Measurements from ENCODE around the gene FADS1. TPM values are rescaled to one million over a fixed set of nuclear protein-coding genes. Genes with fewer than 3 reads are reported as not detected.

Gene FADS1
- total RNA-seq, 2 donors from 2014 or later: 39.0 to 52.9 TPM

DNA sequence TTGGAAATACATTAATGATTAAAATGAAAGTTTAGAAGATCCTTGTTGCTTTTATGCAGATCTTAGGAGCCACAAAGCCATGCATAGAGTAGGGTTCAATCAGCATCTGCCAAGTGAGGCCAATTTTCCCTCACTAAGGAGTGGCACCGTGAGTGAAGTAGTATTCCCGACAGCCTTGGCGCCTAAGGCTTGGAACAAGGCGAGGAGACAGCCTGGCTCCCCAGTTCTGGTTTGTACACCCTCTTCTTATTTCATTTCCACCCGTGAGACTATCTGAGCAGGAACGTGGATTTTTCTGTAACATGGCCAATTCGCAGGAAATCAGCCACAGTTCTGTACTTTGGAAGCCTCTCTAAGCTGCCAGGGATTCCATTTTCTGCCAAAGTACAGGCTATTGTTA, 33.9 kb upstream of the FADS1 start:
- Histone ChIP-seq H3K36me3 (peaks cover 40% of the 10 kb centered on the region), H3K27ac (peak overlapping the region; percentile 69 to 80)

DNA sequence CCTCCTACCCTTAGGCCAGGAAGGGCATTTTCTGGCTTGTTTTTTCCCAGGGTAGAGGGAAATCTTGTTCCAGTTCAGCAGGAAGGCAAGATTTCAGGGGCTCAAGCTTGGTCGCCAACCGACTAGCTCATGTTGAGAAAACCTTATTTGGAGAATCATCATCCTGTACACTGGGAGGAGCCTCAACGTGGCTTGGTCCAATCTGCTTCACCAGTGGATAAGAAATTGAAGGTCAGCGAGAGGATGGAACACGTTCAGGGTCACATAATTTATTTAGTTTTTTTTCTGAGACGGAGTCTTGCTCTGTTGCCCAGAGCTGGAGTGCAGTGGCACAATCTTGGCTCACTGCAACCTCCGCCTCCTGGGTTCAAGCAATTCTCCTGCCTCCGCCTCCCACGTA, 31.8 kb upstream of the FADS1 start:
- Histone ChIP-seq H3K4me1 (ENCODE audit: control insufficient read depth in 1 of 2, low read depth in 2 of 2) (peaks cover 15 to 22% of the 10 kb centered on the region in 2 donors), H3K36me3 (peaks cover 47% of the 10 kb centered on the region), H3K9me3 (no peaks in the 10 kb centered on the region), H3K4me3 (no peak overlapping the region), H3K27me3 (replicated peaks; ENCODE audit: insufficient read depth) (no peaks in the 10 kb centered on the region), H3K27ac (no peak overlapping the region)
- ATAC-seq (ENCODE audit: insufficient number of reproducible peaks, low FRiP score, low read depth): no peak
- TF ChIP-seq, protein P1, sequence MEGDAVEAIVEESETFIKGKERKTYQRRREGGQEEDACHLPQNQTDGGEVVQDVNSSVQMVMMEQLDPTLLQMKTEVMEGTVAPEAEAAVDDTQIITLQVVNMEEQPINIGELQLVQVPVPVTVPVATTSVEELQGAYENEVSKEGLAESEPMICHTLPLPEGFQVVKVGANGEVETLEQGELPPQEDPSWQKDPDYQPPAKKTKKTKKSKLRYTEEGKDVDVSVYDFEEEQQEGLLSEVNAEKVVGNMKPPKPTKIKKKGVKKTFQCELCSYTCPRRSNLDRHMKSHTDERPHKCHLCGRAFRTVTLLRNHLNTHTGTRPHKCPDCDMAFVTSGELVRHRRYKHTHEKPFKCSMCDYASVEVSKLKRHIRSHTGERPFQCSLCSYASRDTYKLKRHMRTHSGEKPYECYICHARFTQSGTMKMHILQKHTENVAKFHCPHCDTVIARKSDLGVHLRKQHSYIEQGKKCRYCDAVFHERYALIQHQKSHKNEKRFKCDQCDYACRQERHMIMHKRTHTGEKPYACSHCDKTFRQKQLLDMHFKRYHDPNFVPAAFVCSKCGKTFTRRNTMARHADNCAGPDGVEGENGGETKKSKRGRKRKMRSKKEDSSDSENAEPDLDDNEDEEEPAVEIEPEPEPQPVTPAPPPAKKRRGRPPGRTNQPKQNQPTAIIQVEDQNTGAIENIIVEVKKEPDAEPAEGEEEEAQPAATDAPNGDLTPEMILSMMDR (IDR thresholded peaks at IDR 0.05): no peak
- no peak for DNase-seq (ENCODE audit: low spot score)

More for the DNA sequence above, 33.9 kb upstream of the FADS1 start:
- Histone ChIP-seq H3K9me3 (no peaks in the 10 kb centered on the region), H3K27me3 (replicated peaks; ENCODE audit: insufficient read depth) (no peaks in the 10 kb centered on the region), H3K4me1 (ENCODE audit: control insufficient read depth in 1 of 2, low read depth in 2 of 2) (peaks cover 15 to 22% of the 10 kb centered on the region in 2 donors), H3K4me3 (peak overlapping the region; percentile 10)
- TF ChIP-seq, protein P1 (IDR thresholded peaks at IDR 0.05): no peak
- no peak for ATAC-seq (ENCODE audit: insufficient number of reproducible peaks, low FRiP score, low read depth)
- no peak for DNase-seq (ENCODE audit: low spot score)

DNA sequence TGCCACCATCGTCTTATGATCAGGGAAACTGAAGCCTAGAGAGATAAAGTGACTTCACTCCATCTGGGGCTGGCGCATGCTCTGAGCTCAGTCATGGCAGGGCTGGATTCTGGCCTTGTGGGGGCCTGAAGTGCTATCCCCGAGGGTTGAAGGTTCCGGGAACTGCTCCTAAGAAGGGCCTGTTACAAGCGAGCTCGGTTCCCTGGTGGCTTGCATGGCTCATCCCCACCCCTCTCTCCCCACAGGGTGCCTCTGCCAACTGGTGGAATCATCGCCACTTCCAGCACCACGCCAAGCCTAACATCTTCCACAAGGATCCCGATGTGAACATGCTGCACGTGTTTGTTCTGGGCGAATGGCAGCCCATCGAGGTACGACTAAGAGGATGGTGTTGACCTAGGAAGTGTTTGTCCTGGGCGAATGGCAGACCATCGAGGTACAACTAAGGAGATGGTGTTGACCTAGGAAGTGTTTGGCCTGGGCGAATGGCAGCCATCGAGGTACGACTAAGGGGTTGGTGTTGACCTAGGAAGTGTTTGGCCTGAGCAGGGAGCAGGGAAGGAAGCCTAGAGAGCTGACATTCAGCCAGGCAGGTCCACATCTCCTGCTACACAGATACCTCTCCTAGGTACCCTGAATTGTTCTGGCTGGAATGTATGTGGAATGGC, 31.2 kb upstream of the FADS1 start:
- H3K27me3 ChIP-seq (replicated peaks; ENCODE audit: insufficient read depth): no peaks in the 10 kb centered on the region
- DNase-seq (ENCODE audit: low spot score) (no peak), ATAC-seq (ENCODE audit: insufficient number of reproducible peaks, low FRiP score, low read depth) (no peak)
- H3K27ac ChIP-seq: no peak overlapping the region
- TF ChIP-seq, protein P1 (IDR thresholded peaks at IDR 0.05): no peak
- peaks cover 15 to 22% of the 10 kb centered on the region in 2 donors for H3K4me1 ChIP-seq (ENCODE audit: control insufficient read depth in 1 of 2, low read depth in 2 of 2)
- H3K9me3 ChIP-seq: no peaks in the 10 kb centered on the region
- H3K36me3 ChIP-seq: peaks cover 50% of the 10 kb centered on the region
- no peak overlapping the region for H3K4me3 ChIP-seq

DNA sequence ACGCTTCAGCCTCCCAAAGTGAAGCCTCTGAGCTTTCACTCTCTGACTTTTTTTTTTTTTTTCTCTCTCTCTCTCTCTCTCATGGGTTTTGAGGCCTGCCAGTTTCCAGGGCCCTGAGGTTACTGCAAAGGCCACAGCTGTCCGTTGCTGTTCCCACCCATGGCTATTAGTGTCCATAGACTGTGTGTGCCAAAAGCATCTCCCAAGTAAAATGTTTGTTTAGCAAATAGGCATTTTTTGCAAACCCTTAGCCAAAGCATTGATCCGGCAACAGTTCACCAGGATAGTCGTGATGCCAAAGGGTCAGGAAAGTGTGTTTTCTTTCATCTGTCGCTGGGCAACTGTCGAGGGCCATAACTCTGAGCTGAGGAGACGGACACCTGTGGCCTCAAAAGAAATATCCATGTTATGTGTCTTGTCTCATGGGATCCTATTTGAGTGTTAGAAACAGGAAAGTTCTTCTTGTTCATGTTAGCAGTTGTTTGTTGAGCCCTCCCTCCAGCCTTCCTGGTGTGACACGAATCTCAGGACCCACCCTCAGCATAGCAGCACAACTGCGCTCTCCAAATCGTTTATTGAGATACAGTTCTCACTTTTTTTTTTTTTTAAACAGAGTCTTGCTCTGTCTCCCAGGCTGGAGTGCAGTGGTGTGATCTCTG, 29.7 kb upstream of the FADS1 start:
- no peak overlapping the region for H3K27ac ChIP-seq

More for the DNA sequence above, 29.7 kb upstream of the FADS1 start:
- Histone ChIP-seq H3K9me3 (no peaks in the 10 kb centered on the region), H3K4me1 (ENCODE audit: control insufficient read depth in 1 of 2, low read depth in 2 of 2) (peaks cover 9 to 15% of the 10 kb centered on the region in 2 donors), H3K27me3 (replicated peaks; ENCODE audit: insufficient read depth) (no peaks in the 10 kb centered on the region), H3K36me3 (peaks cover 65% of the 10 kb centered on the region), H3K4me3 (no peak overlapping the region)
- DNase-seq (ENCODE audit: low spot score): no peak
- no peak for ATAC-seq (ENCODE audit: insufficient number of reproducible peaks, low FRiP score, low read depth)
- TF ChIP-seq, protein P1 (IDR thresholded peaks at IDR 0.05): no peak

All from thoracic aorta (tissue), 2 donors.